GM19351 (cell line): ENCODE measurements around the gene RESP18.
A peak's percentile ranks its signal among the peaks of the same experiment; 100 is the strongest.

Experiments
- ATAC-seq: cut with Tn5 transposase; IDR thresholded peaks from one replicate; pipeline ENCODE4 v1.9.1; 2021; ENCODE audit warnings: mild to moderate bottlenecking, moderate library complexity; ENCODE audit not compliant: unreplicated experiment

The RESP18 gene

GRCh38 chr2:219278655-219279150, 53.8 kb downstream of the RESP18 start:
- ATAC-seq, result no peak

GRCh38 chr2:219277703-219278654, 54.6 kb downstream of the RESP18 start:
- peak; percentile 28 for ATAC-seq
